BE2C (cell line): ENCODE measurements around the gene CERS2.
"Not testable (repeated sequence)": the region's sequence is repeated elsewhere in the genome, so short reads cannot be mapped to it uniquely, and the experiment has no call there.

Experiments
- DNase-seq: peaks from one replicate; pipeline ENCODE4 v3.0.0-alpha.2; 2020
- H3K27me3 ChIP-seq: fragments of 250-450 bp; sonication (Bioruptor Pico); 2 replicates; pipeline ENCODE4 v1.5.1; 2020; ENCODE audit warnings: mild to moderate bottlenecking
- H3K36me3 ChIP-seq: fragments of 250-450 bp; sonication (Bioruptor Pico); 2 replicates; pipeline ENCODE4 v1.5.1; 2020; ENCODE audit warnings: mild to moderate bottlenecking
- H3K4me1 ChIP-seq: fragments of 250-450 bp; sonication (Bioruptor Pico); 2 replicates; pipeline ENCODE4 v1.5.1; 2020
- H3K4me3 ChIP-seq: 2 replicates; pipeline ENCODE4 v1.5.1; 2011; ENCODE audit warnings: low read depth, low read length
- H3K9me3 ChIP-seq: fragments of 250-450 bp; sonication (Bioruptor Pico); 2 replicates; pipeline ENCODE4 v1.5.1; 2020
- CTCF ChIP-seq: IDR thresholded peaks from 2 replicates; pipeline ENCODE4 v1.5.1; 2012; ENCODE audit warnings: mild to moderate bottlenecking, low read depth, low read length

CERS2 gene

GRCh38 chr1:150931773-150932172 lies 42.9 kb downstream of the CERS2 start:
- Histone ChIP-seq H3K36me3 (peaks cover 80% of the 10 kb centered on the region), H3K9me3 (no peaks in the 10 kb centered on the region), H3K4me3 (no peak overlapping the region), H3K4me1 (0 out of 2 replicates have a peak, but pooled peaks cover 2% of the 10 kb centered on the region), H3K27me3 (no peaks in the 10 kb centered on the region)
- no peak for DNase-seq
- no peak for TF ChIP-seq CTCF

- H3K4me3 ChIP-seq, H3K9me3 ChIP-seq, H3K27me3 ChIP-seq, H3K4me1 ChIP-seq, DNase-seq: not testable (repeated sequence)
- peaks cover 56% of the 10 kb centered on the region for H3K36me3 ChIP-seq
These were observed 45.9 kb downstream of the CERS2 start for GRCh38 chr1:150928775-150929174.

GRCh38 chr1:150928286-150928685 lies 46.3 kb downstream of the CERS2 start:
- DNase-seq: no peak
- H3K4me3 ChIP-seq: no peak overlapping the region
- no peaks in the 10 kb centered on the region for H3K9me3 ChIP-seq
- TF ChIP-seq CTCF: no peak
- 0 out of 2 replicates have a peak, but pooled peaks cover 2% of the 10 kb centered on the region for H3K4me1 ChIP-seq
- H3K27me3 ChIP-seq: no peaks in the 10 kb centered on the region
- H3K36me3 ChIP-seq: peaks cover 56% of the 10 kb centered on the region

- Histone ChIP-seq H3K4me1 (0 out of 2 replicates have a peak, but pooled peaks cover 2% of the 10 kb centered on the region), H3K4me3 (no peak overlapping the region), H3K27me3 (no peaks in the 10 kb centered on the region), H3K9me3 (no peaks in the 10 kb centered on the region), H3K36me3 (peaks cover 51% of the 10 kb centered on the region)
- no peak for TF ChIP-seq CTCF
- no peak for DNase-seq
These were observed 47.0 kb downstream of the CERS2 start for GRCh38 chr1:150927624-150928023.

- DNase-seq: peak; percentile 97
- Histone ChIP-seq H3K27me3 (no peaks in the 10 kb centered on the region), H3K4me1 (0 out of 2 replicates have a peak, but pooled peaks cover 2% of the 10 kb centered on the region), H3K9me3 (no peaks in the 10 kb centered on the region), H3K4me3 (peak within 1 kb of the TSS; percentile 94), H3K36me3 (peaks cover 39% of the 10 kb centered on the region)
- no peak; the same call in 1 of the 2 replicates for TF ChIP-seq CTCF
These were observed 48.4 kb downstream of the CERS2 start, which contains the start of gene SETDB1 for GRCh38 chr1:150926097-150926741. TSS of gene SETDB1 (plus strand) at chr1:150926363. CDS start at chr1:150927715, 1,352 bp downstream.

GRCh38 chr1:150925080-150925479 lies 49.6 kb downstream of the CERS2 start:
- H3K36me3 ChIP-seq: peaks cover 27% of the 10 kb centered on the region
- no peak overlapping the region for H3K4me3 ChIP-seq
- no peaks in the 10 kb centered on the region for H3K27me3 ChIP-seq
- DNase-seq: no peak
- H3K4me1 ChIP-seq: 0 out of 2 replicates have a peak, but pooled peaks cover 2% of the 10 kb centered on the region
- no peak for TF ChIP-seq CTCF
- no peaks in the 10 kb centered on the region for H3K9me3 ChIP-seq
